HG02798 (cell line): ENCODE data around the gene RAD51B.
A peak's percentile ranks its signal among the peaks of the same experiment; 100 is the strongest.

Experiments
- ATAC-seq: cut with Tn5 transposase; IDR thresholded peaks from one replicate; pipeline ENCODE4 v1.9.1; 2021; ENCODE audit warnings: mild to moderate bottlenecking; ENCODE audit not compliant: unreplicated experiment, poor library complexity

RAD51B gene

DNA sequence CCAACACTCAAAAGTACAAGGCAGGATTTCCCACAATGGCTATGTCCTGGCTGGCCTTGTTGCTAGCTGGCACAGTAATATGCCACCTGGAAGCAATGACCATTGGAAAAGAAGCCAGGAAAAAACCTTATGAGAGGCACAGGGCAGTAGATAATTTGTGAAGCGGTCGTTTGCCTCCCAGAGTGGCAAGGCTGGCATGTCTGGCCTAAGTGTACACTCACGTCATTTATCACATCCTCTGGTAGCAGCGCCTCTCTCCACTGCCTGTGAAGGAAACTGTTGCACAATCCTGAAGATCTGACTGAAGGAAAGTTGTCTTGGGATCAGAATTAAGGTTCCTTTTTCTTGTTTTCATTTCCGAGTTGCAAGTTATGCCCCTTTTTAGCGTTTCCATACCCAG is 564.8 kb downstream of the RAD51B start:
- ATAC-seq, result no peak

DNA sequence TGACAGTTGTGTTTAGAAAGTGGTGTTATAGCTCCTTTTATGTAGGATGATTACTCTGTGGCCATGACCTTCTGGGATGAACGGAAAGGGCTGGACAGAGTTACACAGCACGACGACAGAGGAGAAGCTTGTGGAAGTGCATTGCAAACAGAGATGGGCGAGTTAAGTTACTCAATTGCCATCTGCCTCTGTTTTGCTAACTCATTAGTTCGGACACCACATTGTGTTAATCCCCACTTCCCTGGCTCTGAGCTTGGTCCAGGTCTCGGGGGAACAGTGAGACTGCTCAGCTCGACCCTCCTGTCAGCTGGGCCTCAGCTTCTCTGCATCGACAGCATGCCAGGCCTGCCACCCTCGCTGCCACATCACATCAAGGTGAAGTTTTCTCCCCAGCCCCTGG is 565.3 kb downstream of the RAD51B start:
- ATAC-seq, result no peak

DNA sequence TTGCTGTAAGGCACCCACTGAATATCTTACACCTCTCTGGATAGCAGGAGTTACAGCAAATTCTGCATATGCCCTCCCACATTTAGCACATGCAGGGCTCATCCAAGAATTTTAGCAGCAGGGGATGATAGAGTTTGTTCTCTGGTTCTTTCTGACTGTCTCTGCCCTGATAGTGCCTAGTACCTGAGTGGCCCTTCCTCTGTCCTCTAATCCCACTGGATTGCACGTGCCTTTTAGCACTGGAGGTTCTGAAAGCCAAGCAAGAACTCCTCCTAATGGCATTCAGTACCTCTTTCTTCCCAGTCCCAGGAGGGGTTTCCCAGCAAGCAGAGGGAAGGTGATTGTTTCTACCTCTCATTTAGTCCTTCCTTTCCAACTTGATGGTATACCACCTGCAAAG is 566.9 kb downstream of the RAD51B start:
- no peak for ATAC-seq

DNA sequence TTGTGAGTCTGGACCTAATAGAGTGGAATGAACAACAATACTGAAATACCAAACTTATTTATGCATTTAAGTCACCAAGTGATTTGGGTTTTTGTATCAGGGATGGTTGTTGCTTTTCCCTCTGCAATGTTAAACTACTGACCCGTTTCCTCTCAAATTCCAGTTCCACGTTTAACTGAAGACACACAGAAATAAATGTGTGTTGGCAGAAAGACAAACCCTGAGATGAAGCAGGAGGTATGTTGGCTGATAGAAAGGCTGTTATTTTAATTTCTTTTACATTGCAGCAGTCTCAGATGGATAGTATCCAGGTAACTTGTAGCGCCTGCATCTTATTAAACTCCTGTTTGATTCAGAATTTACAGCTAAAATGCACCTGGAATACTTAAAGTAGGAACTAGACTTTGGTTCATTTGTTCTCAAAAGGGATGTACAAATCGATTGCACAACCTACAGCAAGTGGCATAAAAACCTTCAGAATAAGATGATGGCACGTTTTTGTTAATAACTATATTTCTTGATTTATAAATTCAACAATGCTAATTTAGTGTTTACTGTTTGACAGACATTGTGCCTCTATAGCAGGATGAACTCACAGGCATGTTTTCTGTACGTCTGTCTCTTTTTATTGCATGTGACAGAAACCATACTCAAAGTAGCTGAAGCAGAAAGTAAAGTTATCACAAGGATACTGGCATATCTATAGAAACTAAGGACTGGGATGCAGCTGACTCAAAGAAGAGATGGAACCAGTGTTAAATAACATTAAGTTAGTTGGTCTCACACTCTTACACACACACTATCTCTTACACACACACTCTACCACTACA is 567.6 kb downstream of the RAD51B start:
- no peak for ATAC-seq

DNA sequence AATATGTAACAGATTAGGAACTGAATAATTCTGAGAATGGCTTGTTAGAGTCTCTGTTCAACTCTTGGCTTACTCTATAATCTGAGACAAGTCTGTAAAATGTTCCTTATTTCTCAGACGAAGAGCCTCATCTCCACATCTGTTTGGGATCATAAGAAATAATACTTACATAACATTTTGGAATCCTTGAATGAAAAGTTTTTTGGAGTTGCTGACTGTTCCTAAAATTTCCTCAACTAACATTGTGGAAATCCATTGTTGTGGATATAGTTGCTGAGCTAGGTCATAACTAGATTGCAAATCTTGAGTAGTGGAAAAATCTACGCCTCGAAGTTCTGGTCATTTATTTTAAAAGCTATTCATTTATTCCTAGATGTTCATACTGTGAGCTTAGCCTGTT is 570.4 kb downstream of the RAD51B start:
- no peak for ATAC-seq

DNA sequence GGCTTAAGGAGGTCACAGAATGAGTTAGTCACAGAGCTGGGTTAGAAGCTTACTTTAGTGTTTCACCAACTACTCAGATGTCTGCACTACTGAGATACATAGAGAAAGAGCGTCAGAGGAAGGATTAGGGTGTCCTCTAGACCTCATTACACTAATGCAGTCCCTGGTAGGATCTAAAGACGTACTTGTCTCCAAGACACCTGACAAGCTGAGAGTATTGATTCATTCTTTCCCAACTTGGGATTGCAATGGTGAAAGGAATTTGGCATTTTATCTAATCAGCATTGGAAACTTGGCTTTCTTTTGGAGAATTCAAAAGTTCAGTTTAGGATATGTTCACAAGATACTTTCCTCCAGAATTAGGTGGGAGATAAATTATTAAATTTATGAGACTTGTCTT is 571.2 kb downstream of the RAD51B start:
- ATAC-seq, result no peak

DNA sequence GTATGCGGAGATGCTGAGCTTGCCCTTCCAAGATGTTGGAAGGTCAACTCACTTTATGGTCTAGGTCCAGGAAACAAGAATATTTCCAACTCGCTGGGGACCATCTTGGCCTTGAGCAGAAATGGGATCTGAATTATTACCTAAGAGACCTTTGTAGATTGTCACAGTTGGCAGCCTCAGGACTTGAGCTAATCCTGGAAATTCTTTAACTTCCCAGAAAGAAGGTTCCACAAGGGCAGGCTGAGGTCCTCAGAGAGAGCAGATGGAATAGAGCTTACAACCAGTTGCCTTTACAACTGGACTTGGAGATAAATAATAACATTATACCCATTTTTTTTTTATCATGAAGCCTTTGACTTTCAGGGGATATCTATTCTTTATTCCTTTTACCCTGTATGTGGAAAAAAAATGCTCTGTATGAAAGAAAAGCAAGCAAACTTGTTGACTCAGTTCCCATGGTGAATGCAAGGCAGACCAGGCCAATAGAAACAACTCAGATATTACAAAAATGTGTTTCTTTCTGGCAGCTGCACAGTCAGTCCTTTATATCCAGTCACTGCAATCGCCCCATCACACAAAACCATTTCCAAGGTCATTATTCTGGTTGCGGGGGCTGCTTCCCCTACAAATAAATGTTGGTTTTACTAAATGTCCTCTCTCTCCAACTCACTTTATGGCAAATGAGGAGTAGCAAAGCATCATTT is 571.9 kb downstream of the RAD51B start:
- no peak for ATAC-seq

DNA sequence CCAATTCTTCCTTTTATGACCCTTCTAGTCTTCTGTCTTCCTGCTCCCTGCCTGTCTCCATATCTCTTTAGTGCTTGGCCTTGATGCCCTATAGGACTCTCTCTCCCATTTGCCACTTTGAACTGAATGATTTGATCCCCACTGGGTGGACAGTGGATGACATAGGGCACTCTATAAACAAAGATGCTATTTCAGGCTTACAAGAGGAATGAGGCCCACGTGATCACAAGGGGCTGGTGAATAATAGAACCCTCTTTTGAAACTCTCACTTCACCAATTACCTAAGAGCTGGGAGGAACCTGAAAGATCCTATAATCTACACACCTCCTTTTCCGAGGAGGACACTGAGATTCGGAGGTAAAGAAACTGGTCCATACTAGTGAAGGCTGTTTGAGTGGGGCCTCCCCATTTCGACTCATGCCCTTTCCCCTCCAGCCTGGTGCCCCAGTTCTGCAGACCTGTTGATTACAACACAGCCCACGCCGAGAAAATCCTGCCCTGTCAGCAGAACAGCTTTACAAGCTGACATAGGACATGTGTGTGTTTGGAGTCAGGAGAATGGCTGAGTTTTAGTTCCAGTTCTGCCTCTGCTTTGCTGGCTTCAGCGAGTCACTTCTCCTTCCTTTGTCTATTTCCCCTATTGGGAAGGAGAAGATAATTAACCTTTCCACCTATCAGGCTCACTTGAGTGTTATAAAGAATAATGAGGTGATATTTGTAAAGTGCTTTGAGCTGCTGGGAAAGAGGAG is 573.0 kb downstream of the RAD51B start:
- ATAC-seq, result no peak

DNA sequence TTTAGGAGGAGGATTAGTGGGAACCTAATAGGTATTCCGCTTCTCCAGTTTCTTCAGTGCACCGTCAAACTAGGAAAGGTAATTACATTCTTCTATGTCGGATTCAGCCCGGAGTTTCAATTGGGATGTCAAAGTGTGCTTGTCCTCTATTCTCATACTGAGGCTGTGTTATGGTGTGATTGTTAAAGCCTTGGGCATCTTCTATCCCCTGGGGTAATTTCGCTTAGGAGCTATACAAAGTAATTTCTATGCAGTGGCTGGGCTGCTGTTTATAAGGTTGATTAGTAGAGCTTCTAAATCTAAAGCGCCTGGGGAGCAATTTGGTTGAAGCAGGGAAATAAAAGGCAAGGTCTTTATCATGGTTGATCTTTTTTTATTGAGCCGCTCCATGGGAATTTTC is 573.7 kb downstream of the RAD51B start:
- ATAC-seq, result no peak

DNA sequence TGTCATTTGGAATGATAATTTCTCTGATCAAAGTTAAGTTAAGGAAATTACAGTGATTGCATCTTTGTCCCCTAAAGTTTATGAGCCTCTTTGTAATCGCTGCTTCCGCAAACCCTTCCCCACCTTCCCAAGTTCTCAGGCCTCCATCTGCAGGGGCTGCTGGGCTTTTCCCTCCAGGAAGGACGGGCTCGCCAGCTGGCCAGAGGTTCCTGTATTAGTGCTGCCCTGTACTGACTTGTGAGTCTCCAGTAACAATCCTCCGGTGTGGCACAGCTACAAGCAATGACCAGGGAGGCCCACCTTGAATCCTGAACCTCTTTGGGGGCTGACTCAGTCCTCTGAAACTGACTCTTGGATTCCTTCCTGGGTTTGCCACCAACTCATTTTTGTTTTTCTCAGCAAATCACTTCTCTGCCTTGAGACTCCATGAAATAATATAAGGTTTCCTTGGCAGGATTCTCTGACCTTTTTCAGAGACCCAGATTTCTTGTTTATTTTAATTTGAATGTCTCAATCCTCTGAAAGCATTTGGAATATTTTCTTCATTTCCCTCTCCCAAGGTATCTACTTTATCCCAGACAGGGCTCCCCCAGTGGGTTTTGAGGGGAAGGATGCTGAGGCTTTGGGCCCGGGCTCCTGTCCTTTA is 574.7 kb downstream of the RAD51B start:
- ATAC-seq, result no peak

DNA sequence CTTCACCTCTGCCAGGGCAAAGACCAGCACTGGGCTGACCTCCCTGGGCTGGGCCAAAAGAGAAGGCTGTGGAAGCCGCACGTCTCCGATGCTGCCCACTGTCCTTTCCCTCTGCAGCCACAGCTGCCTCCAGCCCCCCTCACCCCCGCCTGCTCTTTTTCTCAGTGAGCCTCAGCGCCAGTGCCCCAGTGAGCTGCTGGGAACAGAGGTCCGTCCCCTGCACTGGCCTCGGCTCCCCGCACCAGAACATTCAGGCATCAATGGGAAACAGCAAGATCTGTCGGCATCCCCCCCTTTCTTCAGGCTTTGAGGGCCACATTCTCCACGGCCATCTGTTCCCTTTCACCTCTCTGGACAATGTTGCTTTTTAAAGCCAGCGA is 575.2 kb downstream of the RAD51B start:
- no peak for ATAC-seq

DNA sequence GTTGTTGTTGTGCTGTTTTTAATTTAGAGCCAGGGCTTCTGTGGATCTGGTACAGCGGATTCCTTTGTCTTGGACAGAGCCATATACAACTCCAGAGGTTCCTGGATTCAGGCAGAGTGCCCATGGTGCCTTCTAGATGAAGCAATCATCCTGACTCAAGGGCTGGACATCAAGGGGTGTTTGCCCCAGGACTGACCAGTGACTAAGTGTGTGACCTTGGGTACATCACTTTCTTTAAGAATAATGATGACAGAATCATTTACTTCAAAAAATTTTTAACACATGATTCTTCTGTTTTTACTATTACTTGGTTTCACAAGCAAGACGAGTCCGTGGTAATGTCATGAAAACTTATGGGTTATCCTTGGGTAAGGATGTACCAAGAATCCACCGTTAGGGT is 576.0 kb downstream of the RAD51B start:
- no peak for ATAC-seq

DNA sequence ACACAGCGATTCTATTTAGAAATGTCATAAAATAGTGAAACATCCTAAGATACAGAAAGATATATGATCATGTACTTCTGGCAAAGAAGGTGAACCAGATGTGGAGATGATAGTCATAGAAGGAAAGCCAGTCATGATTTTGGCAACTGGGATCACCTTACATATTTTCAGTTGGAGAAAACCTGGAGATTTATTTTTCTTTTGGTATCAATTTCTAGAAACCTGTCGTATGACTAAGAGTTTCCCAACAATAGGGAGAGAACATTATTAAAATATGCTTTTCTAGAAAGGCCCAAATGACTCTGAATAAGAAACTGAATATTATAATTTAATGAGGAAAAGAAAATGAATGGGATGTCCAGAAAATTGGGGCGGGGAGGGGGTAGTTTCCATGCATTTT is 576.9 kb downstream of the RAD51B start:
- ATAC-seq, result no peak

DNA sequence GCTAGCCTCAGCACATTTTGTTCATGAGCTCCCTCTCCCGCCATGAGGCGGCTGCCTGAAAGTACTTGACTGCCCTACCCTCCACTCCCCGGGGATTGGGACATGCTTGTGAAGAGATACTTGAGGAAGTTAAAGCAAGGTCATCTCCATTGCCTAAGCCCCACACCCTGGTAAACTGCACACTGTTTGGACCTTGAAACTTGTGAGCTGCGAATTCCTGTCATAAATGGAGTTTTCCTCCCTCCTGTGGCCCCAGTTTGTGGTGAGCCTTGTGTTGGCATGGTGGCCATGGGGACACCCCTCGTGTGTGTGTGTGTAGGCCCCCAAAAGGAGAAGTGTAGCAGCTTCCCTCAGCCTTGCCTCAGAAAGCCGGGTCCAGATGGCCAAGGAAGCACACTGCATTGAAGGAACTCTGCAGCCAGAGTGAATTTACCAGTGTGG is 577.8 kb downstream of the RAD51B start:
- no peak for ATAC-seq

DNA sequence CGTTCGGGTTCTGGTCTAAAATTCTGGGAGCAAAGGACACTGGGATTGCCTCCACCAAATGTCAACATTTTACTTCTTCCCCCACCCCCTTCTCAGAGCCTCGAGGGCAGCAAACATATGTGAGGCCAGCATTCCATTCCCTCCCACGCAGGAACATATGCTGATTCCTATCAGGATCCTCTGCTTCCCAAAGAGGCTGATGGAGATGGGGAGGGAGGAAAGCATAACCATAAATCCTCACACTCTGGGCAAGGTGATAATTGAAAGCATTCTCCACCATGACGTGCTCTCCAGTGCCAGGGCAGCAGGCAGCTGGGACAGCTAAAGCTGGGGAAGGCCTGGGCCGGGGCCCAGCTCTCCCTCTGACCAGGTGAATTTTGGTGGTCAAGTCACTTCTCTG is 578.2 kb downstream of the RAD51B start:
- no peak for ATAC-seq

DNA sequence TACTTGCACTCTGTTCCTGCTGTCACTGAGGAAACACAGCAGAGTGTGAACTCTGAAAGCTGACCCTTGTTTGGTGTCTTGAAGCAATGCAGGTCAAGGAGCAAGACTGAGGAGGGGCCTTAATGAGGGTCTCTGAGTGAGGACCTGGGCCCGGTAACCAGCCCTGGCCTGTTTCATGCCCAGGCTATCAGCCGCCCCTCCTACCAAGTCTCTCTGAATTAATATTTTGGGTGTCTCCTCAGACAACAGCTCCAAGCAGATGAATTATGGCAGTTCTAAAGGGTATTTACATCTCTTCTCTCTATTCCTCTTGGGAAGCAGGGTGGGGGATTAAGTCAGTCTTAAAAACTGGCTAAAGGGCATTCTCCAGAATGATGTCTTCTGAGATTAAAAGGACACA is 578.8 kb downstream of the RAD51B start:
- ATAC-seq, result no peak

DNA sequence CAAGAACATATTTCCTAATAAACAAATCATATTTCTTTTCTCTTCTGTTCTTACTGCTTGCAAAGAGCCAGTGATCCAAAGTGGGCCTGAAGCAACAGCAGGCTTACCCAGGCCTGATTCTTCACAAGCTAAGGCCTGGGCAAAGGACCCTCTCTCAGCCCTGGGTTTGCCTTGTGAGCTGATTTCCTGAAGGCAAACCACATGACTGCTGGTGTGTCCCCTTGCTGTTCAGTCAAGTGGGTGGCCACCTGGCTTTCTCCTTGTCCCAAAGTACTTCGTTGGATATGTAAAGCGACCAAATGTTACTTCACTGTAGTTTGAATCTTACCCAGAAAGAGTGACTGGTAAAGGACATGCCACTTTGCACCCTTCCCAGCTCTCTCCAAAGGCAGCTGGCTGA is 580.4 kb downstream of the RAD51B start:
- no peak for ATAC-seq

DNA sequence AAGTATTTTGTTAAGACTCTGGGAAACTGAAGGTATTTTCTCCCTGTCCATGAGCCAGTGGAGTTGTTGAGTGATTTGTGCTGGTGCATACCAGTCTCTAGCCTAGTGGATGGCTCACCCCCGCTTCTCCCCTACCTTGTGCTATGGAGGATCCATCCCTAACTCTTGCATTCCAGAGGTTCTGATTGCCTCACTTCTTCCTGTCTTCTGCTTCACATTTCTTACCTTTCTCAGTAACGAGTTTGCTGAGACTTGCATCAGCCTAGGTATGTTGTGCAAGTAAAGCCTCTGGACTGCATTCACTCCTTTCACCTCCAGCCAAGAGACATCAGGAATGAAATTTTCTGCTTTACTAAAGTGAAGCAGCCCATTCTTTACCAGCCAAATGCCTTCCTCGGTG is 581.7 kb downstream of the RAD51B start:
- ATAC-seq, result peak; percentile 7

DNA sequence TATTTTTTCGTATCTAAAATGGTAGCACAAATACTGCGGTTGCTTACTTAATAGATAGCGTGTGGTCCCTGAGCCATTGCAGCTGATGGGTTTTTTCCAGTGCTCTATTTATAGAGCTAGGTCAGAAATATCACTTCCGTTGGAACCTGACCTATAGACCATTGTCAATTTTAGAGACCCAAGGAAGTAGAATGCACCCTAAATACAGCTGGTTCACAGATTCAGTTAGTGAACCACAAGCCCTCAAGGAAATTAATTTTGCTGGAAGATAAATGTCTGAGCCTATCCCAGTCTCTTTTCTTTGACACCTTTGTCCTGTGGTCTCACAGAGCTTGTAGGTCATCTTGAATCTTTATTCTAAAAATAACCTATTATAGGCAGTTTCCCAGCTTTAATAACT is 582.3 kb downstream of the RAD51B start:
- peak; percentile 78 for ATAC-seq

DNA sequence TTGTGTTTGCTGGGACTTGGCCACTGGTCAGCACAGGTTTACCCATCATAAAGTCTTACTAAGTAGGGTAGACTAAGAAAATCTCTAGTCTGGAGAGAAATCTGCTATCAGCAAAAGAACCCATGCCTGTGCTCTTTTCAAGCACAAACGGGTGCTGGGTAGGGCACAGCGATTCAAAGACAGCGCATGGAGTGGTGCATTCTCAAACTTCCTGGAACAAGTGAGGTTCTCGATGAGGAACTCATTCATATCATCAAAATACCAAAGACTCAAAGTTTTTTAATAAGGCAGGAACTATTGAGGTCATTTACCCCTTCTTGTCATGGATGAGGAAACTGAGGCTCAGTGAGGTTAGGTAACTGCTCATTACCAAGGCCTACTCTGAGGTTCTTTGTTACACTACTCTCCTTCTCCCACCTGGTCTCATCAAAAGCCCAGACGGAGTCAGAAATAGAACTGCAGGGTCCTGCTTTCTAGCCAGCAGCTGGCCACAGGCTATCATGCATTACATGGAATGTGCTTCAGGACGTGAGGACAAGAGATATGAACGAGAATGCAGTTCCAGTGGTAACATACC is 583.0 kb downstream of the RAD51B start:
- no peak for ATAC-seq
